ENCODE measurements around the gene EME2. TPM values are rescaled to one million over a fixed set of nuclear protein-coding genes. Genes with fewer than 3 reads are reported as not detected.

The EME2 gene
- total RNA-seq, 1 experiment from 2014 or later, result 63.6 TPM

- no peak overlapping the region for H2AFZ ChIP-seq (ENCODE audit: low read length)
- TF ChIP-seq, protein P1, sequence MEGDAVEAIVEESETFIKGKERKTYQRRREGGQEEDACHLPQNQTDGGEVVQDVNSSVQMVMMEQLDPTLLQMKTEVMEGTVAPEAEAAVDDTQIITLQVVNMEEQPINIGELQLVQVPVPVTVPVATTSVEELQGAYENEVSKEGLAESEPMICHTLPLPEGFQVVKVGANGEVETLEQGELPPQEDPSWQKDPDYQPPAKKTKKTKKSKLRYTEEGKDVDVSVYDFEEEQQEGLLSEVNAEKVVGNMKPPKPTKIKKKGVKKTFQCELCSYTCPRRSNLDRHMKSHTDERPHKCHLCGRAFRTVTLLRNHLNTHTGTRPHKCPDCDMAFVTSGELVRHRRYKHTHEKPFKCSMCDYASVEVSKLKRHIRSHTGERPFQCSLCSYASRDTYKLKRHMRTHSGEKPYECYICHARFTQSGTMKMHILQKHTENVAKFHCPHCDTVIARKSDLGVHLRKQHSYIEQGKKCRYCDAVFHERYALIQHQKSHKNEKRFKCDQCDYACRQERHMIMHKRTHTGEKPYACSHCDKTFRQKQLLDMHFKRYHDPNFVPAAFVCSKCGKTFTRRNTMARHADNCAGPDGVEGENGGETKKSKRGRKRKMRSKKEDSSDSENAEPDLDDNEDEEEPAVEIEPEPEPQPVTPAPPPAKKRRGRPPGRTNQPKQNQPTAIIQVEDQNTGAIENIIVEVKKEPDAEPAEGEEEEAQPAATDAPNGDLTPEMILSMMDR (conservative IDR thresholded peaks at IDR 0.05), result no peak
- H3K4me3 Mint-ChIP-seq, result no peak overlapping the region
- no peak overlapping the region for H3K4me2 ChIP-seq (ENCODE audit: insufficient read depth, insufficient read length, low read length)
- no peak overlapping the region for H2BK20ac ChIP-seq (ENCODE audit: low read depth, low read length, poor library complexity, severe bottlenecking)
- no peak for DNase-seq
- H3K23ac ChIP-seq (ENCODE audit: insufficient read length, low read depth, low read length), result no peak overlapping the region
- no peak overlapping the region for H4K8ac ChIP-seq (replicated peaks; ENCODE audit: insufficient read length, low read depth, low read length)
- no peak overlapping the region for H3K9ac ChIP-seq (ENCODE audit: extremely low read depth, insufficient read length, low read length)
- H3K4me1 Mint-ChIP-seq, result peaks cover 3 to 7% of the 10 kb centered on the region in 2 experiments
- WGBS (ENCODE audit: extremely low coverage, insufficient read length, low lambda C conversion rate), result no CpG with 5 or more reads among the region's 22 CpGs
- H3K27ac Mint-ChIP-seq, result no peak overlapping the region
- no peak overlapping the region for H3K14ac ChIP-seq (ENCODE audit: insufficient read depth, low read length)
- no peaks in the 10 kb centered on the region for H3K4me1 ChIP-seq (ENCODE audit: insufficient read depth, low read length)
- H3K27me3 ChIP-seq (ENCODE audit: insufficient read depth, low read length), result no peaks in the 10 kb centered on the region
- peaks cover 6% of the 10 kb centered on the region for H3K23me2 ChIP-seq (ENCODE audit: insufficient read length, low read depth, low read length, poor library complexity, severe bottlenecking)
- no peaks in the 10 kb centered on the region for H3K79me2 ChIP-seq (ENCODE audit: insufficient read depth, low read length)
- H2BK120ac ChIP-seq (ENCODE audit: low read depth, low read length, poor library complexity, severe bottlenecking), result no peak overlapping the region
- no peaks in the 10 kb centered on the region for H3K9me3 Mint-ChIP-seq
- H3K56ac ChIP-seq (ENCODE audit: insufficient read length, low read depth, low read length), result no peak overlapping the region
- no peak overlapping the region for H2BK15ac ChIP-seq (ENCODE audit: low read depth, low read length)
- no peak overlapping the region for H4K5ac ChIP-seq (ENCODE audit: insufficient read length, low read depth, low read length)
- H4K91ac ChIP-seq (ENCODE audit: insufficient read length, low read depth, low read length), result no peak overlapping the region
- no peak overlapping the region for H3T11ph ChIP-seq (ENCODE audit: low read length)
- peaks cover 7 to 39% (median 29%) of the 10 kb centered on the region in 3 experiments; a peak in 6 of 7 replicates for H3K36me3 Mint-ChIP-seq (ENCODE audit: insufficient read depth in 1 of 3, low read depth in 3 of 3)
- no peaks in the 10 kb centered on the region for H3K9me3 ChIP-seq (ENCODE audit: control insufficient read depth, low read depth, low read length)
- H2BK5ac ChIP-seq (ENCODE audit: insufficient read length, low read length), result no peak overlapping the region
- H3K27ac ChIP-seq (ENCODE audit: insufficient read length, low read depth, low read length), result no peak overlapping the region
- no peak overlapping the region for H3K4ac ChIP-seq (ENCODE audit: low read depth, low read length)
- H2AK5ac ChIP-seq (ENCODE audit: insufficient read length, low read length), result no peak overlapping the region
- no peaks in the 10 kb centered on the region for H3K79me1 ChIP-seq (ENCODE audit: insufficient read depth, low read depth, low read length, poor library complexity, severe bottlenecking)
- no peaks in the 10 kb centered on the region; the same call in 1 of the 2 replicates for H3K27me3 Mint-ChIP-seq (ENCODE audit: low read depth)
- no peak overlapping the region for H2BK12ac ChIP-seq (ENCODE audit: insufficient read length, low read depth, low read length)
- H3K18ac ChIP-seq (ENCODE audit: insufficient read length, low read depth, low read length), result no peak overlapping the region
- H4K20me1 ChIP-seq (ENCODE audit: control insufficient read depth, insufficient read depth, insufficient read length), result no peaks in the 10 kb centered on the region
Measured at GRCh38 chr16:1765826-1766225, 6.8 kb upstream of the EME2 start.

Measured in H9 (cell line).